ENCODE data around the gene TENM4.
"Not testable (repeated sequence)": the region's sequence is repeated elsewhere in the genome, so short reads cannot be mapped to it uniquely, and the experiment has no call there.

DNA sequence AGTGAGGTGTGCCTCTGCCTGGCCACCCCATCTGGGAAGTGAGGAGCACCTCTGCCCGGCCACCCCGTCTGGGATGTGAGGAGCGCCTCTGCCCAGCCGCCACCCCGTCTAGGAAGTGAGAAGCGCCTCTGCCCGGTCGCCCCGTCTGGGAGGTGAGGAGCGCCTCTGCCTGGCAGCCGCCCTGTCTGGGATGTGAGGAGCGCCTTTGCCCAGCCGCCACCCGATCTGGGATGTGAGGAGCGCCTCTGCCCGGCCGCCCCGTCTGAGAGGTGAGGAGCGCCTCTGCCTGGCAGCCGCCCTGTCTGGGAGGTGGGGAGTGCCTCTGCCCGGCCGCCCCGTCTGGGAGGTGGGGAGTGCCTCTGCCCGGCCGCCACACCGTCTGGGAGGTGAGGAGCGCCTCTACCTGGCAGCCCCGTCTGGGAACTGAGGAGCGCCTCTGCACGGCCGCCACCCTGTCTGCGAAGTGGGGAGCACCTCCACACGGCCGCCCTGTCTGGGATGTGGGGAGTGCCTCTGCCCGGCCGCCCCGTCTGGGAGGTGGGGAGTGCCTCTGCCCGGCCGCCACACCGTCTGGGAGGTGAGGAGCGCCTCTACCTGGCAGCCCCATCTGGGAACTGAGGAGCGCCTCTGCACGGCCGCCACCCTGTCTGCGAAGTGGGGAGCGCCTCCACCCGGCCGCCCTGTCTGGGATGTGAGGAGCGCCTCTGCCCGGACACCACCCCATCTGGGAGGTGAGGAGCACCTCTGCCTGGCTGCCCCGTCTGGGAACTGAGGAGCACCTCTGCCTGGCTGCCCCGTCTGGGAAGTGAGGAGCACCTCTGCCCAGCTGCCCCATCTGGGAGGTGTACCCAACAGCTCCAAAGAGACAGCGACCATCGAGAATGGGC lies 561.5 kb downstream of the TENM4 start:
- not testable (repeated sequence) for TF ChIP-seq EZH2 (IDR thresholded peaks at IDR 0.05); POLR2AphosphoS5 (IDR thresholded peaks at IDR 0.05; ENCODE audit: borderline replicate concordance, low read depth, low read length); FOXP2 (optimal IDR thresholded peaks at IDR 0.05; ENCODE audit: control extremely low read depth, extremely low read length, insufficient read depth)
